Measurements from ENCODE around the gene LRRC10B.

DNA sequence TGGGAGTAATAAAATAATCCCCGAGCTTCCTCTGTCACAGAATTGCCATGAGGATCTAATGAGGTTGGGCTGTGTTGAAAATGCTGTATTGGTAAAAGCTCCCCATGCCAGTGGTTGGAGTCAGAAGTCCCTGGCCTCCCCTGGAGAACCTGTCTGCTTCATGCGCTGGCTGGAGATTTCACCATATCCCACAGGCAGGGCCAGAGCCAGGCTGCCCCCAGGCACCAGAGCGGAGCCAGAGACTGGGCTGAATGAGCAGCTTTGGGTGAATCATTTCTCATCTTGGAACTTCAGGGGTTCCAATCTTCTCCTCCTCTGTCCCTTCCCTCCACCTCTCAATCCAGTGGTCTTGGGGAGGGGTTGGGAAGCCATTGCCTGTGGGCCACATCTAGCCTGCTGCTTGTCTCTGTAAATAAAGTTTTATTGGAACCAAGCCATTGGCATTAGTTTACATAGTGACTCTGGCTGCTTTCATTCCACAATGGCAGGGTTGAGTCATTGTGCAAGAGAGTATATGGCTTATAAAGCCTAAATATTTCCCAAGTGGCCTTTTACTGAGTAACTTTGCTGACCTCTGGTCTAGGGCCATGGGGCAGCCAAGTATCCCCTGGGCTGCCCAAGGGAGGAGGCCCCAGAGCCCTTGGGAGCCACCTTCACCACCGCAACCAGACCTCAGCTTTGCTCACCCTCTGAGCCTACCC is 35.2 kb downstream of the LRRC10B start:
- TF ChIP-seq, protein P1, sequence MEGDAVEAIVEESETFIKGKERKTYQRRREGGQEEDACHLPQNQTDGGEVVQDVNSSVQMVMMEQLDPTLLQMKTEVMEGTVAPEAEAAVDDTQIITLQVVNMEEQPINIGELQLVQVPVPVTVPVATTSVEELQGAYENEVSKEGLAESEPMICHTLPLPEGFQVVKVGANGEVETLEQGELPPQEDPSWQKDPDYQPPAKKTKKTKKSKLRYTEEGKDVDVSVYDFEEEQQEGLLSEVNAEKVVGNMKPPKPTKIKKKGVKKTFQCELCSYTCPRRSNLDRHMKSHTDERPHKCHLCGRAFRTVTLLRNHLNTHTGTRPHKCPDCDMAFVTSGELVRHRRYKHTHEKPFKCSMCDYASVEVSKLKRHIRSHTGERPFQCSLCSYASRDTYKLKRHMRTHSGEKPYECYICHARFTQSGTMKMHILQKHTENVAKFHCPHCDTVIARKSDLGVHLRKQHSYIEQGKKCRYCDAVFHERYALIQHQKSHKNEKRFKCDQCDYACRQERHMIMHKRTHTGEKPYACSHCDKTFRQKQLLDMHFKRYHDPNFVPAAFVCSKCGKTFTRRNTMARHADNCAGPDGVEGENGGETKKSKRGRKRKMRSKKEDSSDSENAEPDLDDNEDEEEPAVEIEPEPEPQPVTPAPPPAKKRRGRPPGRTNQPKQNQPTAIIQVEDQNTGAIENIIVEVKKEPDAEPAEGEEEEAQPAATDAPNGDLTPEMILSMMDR (IDR thresholded peaks at IDR 0.05; ENCODE audit: low read depth, low read length), result no peak
- no peak for TF ChIP-seq EZH2phosphoT487 (IDR thresholded peaks at IDR 0.05; ENCODE audit: low read depth)

Measured in OCI-LY3 (cell line).